ENCODE results near the gene DGKA. TPM values are rescaled to one million over a fixed set of nuclear protein-coding genes. Genes with fewer than 3 reads are reported as not detected.

The DGKA gene
- total RNA-seq, 1 donor from 2014 or later, result 70.1 TPM

DNA sequence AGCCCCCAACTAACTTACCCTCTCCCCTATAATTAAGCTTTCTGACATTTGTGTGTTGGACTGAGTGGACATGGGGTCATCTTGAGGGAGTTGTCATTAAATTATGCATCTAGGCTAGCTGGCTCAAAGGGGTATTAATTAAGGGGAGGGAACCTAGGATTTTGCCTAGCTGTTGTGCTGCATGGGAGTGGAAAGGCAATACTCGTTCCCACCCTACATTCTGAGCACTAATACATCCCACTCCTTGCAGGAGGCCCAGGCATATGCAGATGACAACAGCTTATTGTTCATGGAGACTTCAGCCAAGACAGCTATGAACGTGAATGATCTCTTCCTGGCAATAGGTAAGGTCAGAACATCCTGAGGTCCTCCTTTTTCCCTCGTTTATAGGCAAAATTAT, 60.1 kb downstream of the DGKA start:
- TF ChIP-seq, protein P1, sequence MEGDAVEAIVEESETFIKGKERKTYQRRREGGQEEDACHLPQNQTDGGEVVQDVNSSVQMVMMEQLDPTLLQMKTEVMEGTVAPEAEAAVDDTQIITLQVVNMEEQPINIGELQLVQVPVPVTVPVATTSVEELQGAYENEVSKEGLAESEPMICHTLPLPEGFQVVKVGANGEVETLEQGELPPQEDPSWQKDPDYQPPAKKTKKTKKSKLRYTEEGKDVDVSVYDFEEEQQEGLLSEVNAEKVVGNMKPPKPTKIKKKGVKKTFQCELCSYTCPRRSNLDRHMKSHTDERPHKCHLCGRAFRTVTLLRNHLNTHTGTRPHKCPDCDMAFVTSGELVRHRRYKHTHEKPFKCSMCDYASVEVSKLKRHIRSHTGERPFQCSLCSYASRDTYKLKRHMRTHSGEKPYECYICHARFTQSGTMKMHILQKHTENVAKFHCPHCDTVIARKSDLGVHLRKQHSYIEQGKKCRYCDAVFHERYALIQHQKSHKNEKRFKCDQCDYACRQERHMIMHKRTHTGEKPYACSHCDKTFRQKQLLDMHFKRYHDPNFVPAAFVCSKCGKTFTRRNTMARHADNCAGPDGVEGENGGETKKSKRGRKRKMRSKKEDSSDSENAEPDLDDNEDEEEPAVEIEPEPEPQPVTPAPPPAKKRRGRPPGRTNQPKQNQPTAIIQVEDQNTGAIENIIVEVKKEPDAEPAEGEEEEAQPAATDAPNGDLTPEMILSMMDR (IDR thresholded peaks at IDR 0.05; ENCODE audit: unreplicated experiment), result no peak
- no peak for DNase-seq (ENCODE audit: low spot score)
- Mint-ChIP-seq H3K27me3 (ENCODE audit: unreplicated experiment) (peaks cover 3% of the 10 kb centered on the region), H3K27ac (ENCODE audit: unreplicated experiment) (no peak overlapping the region), H3K4me1 (ENCODE audit: unreplicated experiment) (peaks cover 25% of the 10 kb centered on the region), H3K36me3 (ENCODE audit: low read depth, unreplicated experiment) (peaks cover 67% of the 10 kb centered on the region), H3K4me3 (ENCODE audit: unreplicated experiment) (peak overlapping the region; percentile 60), H3K9me3 (ENCODE audit: unreplicated experiment) (no peaks in the 10 kb centered on the region)

DNA sequence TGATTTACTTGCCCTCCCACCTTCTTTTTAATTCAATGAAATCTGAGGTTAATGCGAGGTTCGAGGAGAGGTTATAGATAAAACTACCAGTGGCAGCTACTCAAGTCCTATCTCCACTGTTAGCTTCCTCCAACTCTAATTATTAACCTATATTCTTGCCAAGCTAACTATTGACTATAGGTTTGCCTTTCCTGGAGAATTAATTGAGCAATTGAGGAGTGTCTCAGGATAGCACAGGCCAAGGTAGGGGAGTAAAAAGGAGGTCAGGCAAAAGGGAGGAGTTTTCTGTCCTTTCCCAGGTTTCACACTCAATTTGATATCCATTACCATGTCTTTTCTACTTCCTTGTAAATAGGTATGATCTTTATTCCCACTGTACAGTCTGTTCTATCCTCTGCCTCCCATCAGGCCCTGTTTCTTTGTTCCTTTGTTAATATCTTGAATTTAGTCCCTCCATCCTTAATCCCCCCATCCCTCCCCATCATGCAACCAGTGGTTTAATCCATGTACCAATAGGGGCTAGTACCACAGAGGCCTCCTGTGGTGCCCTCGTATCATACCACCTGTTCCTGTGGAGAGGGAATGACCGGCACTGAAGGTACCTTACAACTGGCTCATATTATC, 62.4 kb downstream of the DGKA start:
- peak overlapping the region; percentile 86 for H3K27ac Mint-ChIP-seq (ENCODE audit: unreplicated experiment)
- no peaks in the 10 kb centered on the region for H3K9me3 Mint-ChIP-seq (ENCODE audit: unreplicated experiment)
- no peak overlapping the region for H3K4me3 Mint-ChIP-seq (ENCODE audit: unreplicated experiment)
- peaks cover 6% of the 10 kb centered on the region for H3K27me3 Mint-ChIP-seq (ENCODE audit: unreplicated experiment)
- peaks cover 64% of the 10 kb centered on the region for H3K36me3 Mint-ChIP-seq (ENCODE audit: low read depth, unreplicated experiment)
- TF ChIP-seq, protein P1 (IDR thresholded peaks at IDR 0.05; ENCODE audit: unreplicated experiment), result no peak
- H3K4me1 Mint-ChIP-seq (ENCODE audit: unreplicated experiment), result peaks cover 36% of the 10 kb centered on the region
- DNase-seq (ENCODE audit: low spot score), result no peak

DNA sequence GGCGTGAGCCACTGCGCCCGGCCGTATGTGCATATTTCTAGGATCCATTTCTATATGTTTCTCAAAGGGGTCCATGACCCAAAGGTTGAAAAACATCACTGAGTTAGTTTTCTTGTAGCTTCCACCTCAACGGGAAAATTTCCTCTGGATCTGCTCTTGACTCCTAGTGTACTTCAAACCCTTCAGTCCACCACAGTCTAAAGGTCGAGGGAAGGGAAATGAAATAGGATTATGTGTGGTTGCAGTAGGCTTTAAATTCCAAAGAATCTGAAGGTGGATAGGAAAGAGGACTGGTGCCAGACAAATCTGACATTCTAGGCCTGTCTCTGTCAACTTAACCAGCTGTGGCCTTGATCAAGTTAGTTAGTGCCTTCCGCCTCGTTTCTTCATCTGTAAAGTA, 64.4 kb downstream of the DGKA start:
- H3K27ac Mint-ChIP-seq (ENCODE audit: unreplicated experiment), result peak overlapping the region; percentile 13
- peaks cover 45% of the 10 kb centered on the region for H3K4me1 Mint-ChIP-seq (ENCODE audit: unreplicated experiment)
- H3K36me3 Mint-ChIP-seq (ENCODE audit: low read depth, unreplicated experiment), result peaks cover 50% of the 10 kb centered on the region
- peaks cover 10% of the 10 kb centered on the region for H3K27me3 Mint-ChIP-seq (ENCODE audit: unreplicated experiment)
- peak overlapping the region; percentile 51 for H3K4me3 Mint-ChIP-seq (ENCODE audit: unreplicated experiment)
- no peak for DNase-seq (ENCODE audit: low spot score)
- no peaks in the 10 kb centered on the region for H3K9me3 Mint-ChIP-seq (ENCODE audit: unreplicated experiment)
- TF ChIP-seq, protein P1 (IDR thresholded peaks at IDR 0.05; ENCODE audit: unreplicated experiment), result no peak

DNA sequence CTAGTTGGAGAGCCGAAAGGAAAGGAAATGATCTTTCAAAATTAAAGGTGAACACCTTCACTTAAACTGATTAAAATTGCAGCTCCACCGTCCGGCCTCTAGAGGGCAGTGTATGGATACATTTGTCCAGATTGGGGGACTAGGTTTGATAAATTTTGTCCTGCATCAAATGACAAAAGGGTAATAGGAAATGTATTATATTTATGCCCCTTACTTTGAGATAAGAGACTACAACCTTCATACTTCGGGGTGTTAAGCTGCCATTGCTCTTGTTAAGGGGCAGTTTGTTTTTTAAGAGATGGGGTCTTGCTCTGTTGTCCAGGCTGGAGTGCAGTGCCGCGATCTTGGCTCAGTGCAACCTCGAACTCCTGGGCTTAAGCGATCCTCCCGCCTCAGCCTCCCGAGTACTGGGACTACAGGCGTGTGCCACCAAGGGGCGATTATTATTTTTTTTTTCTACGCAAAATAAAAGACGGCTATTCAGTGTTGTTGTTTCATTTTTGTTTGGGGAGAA, 65.3 kb downstream of the DGKA start:
- peak overlapping the region; percentile 82 for H3K4me3 Mint-ChIP-seq (ENCODE audit: unreplicated experiment)

More for the DNA sequence above, 65.3 kb downstream of the DGKA start:
- TF ChIP-seq, protein P1 (IDR thresholded peaks at IDR 0.05; ENCODE audit: unreplicated experiment), result peak; percentile 89
- H3K4me1 Mint-ChIP-seq (ENCODE audit: unreplicated experiment), result peaks cover 46% of the 10 kb centered on the region
- DNase-seq (ENCODE audit: low spot score), result peak; percentile 52
- H3K9me3 Mint-ChIP-seq (ENCODE audit: unreplicated experiment), result no peaks in the 10 kb centered on the region
- H3K27ac Mint-ChIP-seq (ENCODE audit: unreplicated experiment), result peak overlapping the region; percentile 85
- peaks cover 10% of the 10 kb centered on the region for H3K27me3 Mint-ChIP-seq (ENCODE audit: unreplicated experiment)
- peaks cover 42% of the 10 kb centered on the region for H3K36me3 Mint-ChIP-seq (ENCODE audit: low read depth, unreplicated experiment)
